Astrocyte (in vitro differentiated cells and primary cell): ENCODE results near the gene TENT4B. TPM values are rescaled to one million over a fixed set of nuclear protein-coding genes. Genes with fewer than 3 reads are reported as not detected.

Source experiments
- DNase-seq: peaks from one replicate; pipeline ENCODE4 v3.0.0-alpha.2; 2010; ENCODE audit warnings: low read depth
- FAIRE-seq: peaks from 2 replicates; lab custom pipeline; 2011; peaks lifted over from hg19 to GRCh38; lab: Jason Lieb, UNC
- H2AFZ ChIP-seq: 2 replicates; pipeline ENCODE4 v1.6.0; 2012; ENCODE audit warnings: low read depth, low read length, inconsistent platforms
- H3K27ac ChIP-seq: 2 replicates; pipeline ENCODE4 v1.5.1; 2011; ENCODE audit warnings: low read depth, low read length, inconsistent platforms
- H3K27me3 ChIP-seq: 2 replicates; pipeline ENCODE4 v1.6.0; 2011; ENCODE audit warnings: low read length, inconsistent platforms; ENCODE audit not compliant: insufficient read depth
- H3K36me3 ChIP-seq: 2 replicates; pipeline ENCODE4 v1.5.1; 2011; ENCODE audit warnings: low read length, inconsistent platforms; ENCODE audit not compliant: insufficient read depth
- H3K4me1 ChIP-seq: 2 replicates; pipeline ENCODE4 v1.5.1; 2011; ENCODE audit warnings: low read length, inconsistent platforms; ENCODE audit not compliant: insufficient read depth
- H3K4me2 ChIP-seq: 2 replicates; pipeline ENCODE4 v1.6.0; 2012; ENCODE audit warnings: low read length, inconsistent platforms
- H3K4me3 ChIP-seq: 2 replicates; pipeline ENCODE4 v1.5.1; 2011; ENCODE audit warnings: low read depth, mild to moderate bottlenecking, low read length, inconsistent platforms; ENCODE audit not compliant: insufficient read depth
- H3K79me2 ChIP-seq: 2 replicates; pipeline ENCODE4 v1.6.0; 2012; ENCODE audit warnings: mild to moderate bottlenecking, low read length, inconsistent platforms; ENCODE audit not compliant: insufficient read depth
- H3K9ac ChIP-seq: 2 replicates; pipeline ENCODE4 v1.6.0; 2012; ENCODE audit warnings: mild to moderate bottlenecking, low read length, inconsistent platforms
- H3K9me3 ChIP-seq: 2 replicates; pipeline ENCODE4 v1.5.1; 2012; ENCODE audit warnings: low read depth, mild to moderate bottlenecking, low read length, inconsistent platforms; ENCODE audit not compliant: insufficient read depth
- H4K20me1 ChIP-seq: 2 replicates; pipeline ENCODE4 v1.6.0; 2012; ENCODE audit warnings: low read length, inconsistent platforms; ENCODE audit not compliant: insufficient read depth
- H3K27ac Mint-ChIP-seq: one replicate; pipeline ENCODE4 v1.8.0; 2021; ENCODE audit warnings: mild to moderate bottlenecking, mixed read lengths; ENCODE audit not compliant: unreplicated experiment
- H3K27me3 Mint-ChIP-seq: one replicate; pipeline ENCODE4 v1.8.0; 2021; ENCODE audit warnings: low read depth, mixed read lengths; ENCODE audit not compliant: unreplicated experiment
- H3K36me3 Mint-ChIP-seq: one replicate; pipeline ENCODE4 v1.8.0; 2021; ENCODE audit warnings: low read depth, mixed read lengths; ENCODE audit not compliant: unreplicated experiment
- H3K4me1 Mint-ChIP-seq: one replicate; pipeline ENCODE4 v1.8.0; 2021; ENCODE audit warnings: low read depth, mixed read lengths; ENCODE audit not compliant: unreplicated experiment
- H3K4me3 Mint-ChIP-seq: one replicate; pipeline ENCODE4 v1.8.0; 2021; ENCODE audit warnings: mild to moderate bottlenecking, moderate library complexity, mixed read lengths; ENCODE audit not compliant: unreplicated experiment
- H3K9me3 Mint-ChIP-seq: one replicate; pipeline ENCODE4 v1.8.0; 2021; ENCODE audit warnings: mild to moderate bottlenecking, mixed read lengths; ENCODE audit not compliant: unreplicated experiment
- EZH2 ChIP-seq: IDR thresholded peaks from 2 replicates; pipeline ENCODE4 v1.6.1; 2012; ENCODE audit warnings: mild to moderate bottlenecking, low read length, inconsistent platforms; ENCODE audit not compliant: insufficient read depth
- total RNA-seq: library from RNA; stranded (reverse); gene quantifications from 2 replicates; pipeline ENCODE4 v1.2.1, GENCODE V29; 2021
- TF ChIP-seq, protein P1 (sequence below): IDR thresholded peaks from 2 replicates; pipeline ENCODE4 v1.5.1; 2011; ENCODE audit warnings: low read depth, mild to moderate bottlenecking, inconsistent platforms, low read length, moderate library complexity; ENCODE audit not compliant: insufficient read depth

The TENT4B gene
- total RNA-seq, 1 donor from 2014 or later, result 17.0 TPM

DNA sequence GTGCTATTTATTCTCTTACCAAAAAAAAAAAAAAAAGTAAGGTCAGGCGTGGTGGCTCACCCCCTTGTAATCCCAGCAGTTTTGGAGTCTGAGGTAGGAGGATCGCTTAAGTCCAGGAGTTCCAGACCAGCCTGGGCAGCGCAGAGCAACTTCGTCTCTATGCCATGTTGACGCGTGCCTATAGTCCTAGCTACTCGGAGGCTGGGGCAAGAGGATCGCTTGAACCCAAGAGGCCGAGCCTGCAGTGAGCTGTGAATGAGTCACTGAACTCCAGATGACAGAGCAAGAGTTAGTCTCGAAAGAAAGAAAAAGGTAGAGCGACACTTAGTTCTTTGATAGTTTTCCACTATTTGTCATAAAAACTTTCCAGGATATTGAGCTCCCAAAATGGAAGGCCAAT is 1.4 kb upstream of the TENT4B start:
- no peaks in the 10 kb centered on the region for H3K36me3 ChIP-seq
- FAIRE-seq (no peak), DNase-seq (no peak)
- H3K9me3 ChIP-seq, result no peaks in the 10 kb centered on the region
- peak overlapping the region; percentile 68 for H3K27ac Mint-ChIP-seq
- no peak overlapping the region for H3K4me3 ChIP-seq
- peak overlapping the region; percentile 94 for H3K4me2 ChIP-seq
- TF ChIP-seq, protein P1, sequence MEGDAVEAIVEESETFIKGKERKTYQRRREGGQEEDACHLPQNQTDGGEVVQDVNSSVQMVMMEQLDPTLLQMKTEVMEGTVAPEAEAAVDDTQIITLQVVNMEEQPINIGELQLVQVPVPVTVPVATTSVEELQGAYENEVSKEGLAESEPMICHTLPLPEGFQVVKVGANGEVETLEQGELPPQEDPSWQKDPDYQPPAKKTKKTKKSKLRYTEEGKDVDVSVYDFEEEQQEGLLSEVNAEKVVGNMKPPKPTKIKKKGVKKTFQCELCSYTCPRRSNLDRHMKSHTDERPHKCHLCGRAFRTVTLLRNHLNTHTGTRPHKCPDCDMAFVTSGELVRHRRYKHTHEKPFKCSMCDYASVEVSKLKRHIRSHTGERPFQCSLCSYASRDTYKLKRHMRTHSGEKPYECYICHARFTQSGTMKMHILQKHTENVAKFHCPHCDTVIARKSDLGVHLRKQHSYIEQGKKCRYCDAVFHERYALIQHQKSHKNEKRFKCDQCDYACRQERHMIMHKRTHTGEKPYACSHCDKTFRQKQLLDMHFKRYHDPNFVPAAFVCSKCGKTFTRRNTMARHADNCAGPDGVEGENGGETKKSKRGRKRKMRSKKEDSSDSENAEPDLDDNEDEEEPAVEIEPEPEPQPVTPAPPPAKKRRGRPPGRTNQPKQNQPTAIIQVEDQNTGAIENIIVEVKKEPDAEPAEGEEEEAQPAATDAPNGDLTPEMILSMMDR, result no peak
- TF ChIP-seq EZH2, result no peak
- no peaks in the 10 kb centered on the region for H3K27me3 ChIP-seq
- H3K79me2 ChIP-seq, result peaks cover 30% of the 10 kb centered on the region
- no peaks in the 10 kb centered on the region for H3K9me3 Mint-ChIP-seq
- peaks cover 18% of the 10 kb centered on the region for H3K4me1 Mint-ChIP-seq
- H2AFZ ChIP-seq, result peak overlapping the region; percentile 85
- H3K27ac ChIP-seq, result no peak overlapping the region
- peaks cover 30% of the 10 kb centered on the region for H4K20me1 ChIP-seq
- no peaks in the 10 kb centered on the region for H3K36me3 Mint-ChIP-seq
- peaks cover 18% of the 10 kb centered on the region for H3K4me1 ChIP-seq
- H3K27me3 Mint-ChIP-seq, result no peaks in the 10 kb centered on the region
- H3K9ac ChIP-seq, result peak overlapping the region; percentile 92
- peak overlapping the region; percentile 85 for H3K4me3 Mint-ChIP-seq

DNA sequence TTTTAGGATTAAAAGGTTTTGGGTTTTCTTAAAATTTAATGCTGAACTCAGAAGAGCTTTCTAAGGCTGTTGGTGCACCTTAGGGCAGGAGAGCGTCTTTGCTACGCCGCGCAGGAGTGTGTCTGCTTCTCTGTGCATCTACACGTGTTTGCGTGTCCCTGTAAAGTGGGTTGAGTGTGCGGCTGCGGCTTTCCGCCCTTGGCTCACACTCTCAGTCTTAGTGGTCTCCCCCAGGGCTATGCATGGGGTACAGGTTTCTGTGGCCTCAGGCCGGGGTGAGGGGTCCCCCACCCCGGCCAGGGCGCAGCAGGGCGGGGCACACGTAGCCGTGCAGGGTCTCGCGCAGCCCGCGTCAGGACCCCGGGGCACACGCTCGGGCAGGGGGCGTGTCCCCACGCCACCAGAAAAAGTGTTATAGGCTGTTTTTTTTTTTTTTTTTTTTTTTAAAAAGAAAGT is 727 bp upstream of the TENT4B start:
- peak; percentile 27 for DNase-seq
- no peaks in the 10 kb centered on the region for H3K36me3 ChIP-seq
- peak overlapping the region; percentile 99 for H3K27ac ChIP-seq
- Mint-ChIP-seq H3K4me1 (peaks cover 14% of the 10 kb centered on the region), H3K27ac (peak overlapping the region; percentile 68), H3K27me3 (no peaks in the 10 kb centered on the region), H3K36me3 (peaks cover 2% of the 10 kb centered on the region), H3K9me3 (no peaks in the 10 kb centered on the region), H3K4me3 (peak overlapping the region; percentile 85)
- H3K9me3 ChIP-seq, result no peaks in the 10 kb centered on the region
- peak overlapping the region; percentile 85 for H2AFZ ChIP-seq
- FAIRE-seq, result no peak
- peak overlapping the region; percentile 76 for H3K4me3 ChIP-seq
- peaks cover 36% of the 10 kb centered on the region for H3K79me2 ChIP-seq
- peaks cover 34% of the 10 kb centered on the region for H4K20me1 ChIP-seq
- no peaks in the 10 kb centered on the region for H3K27me3 ChIP-seq
- TF ChIP-seq, protein P1, result no peak
- peak overlapping the region; percentile 94 for H3K4me2 ChIP-seq
- peaks cover 18% of the 10 kb centered on the region for H3K4me1 ChIP-seq
- peak overlapping the region; percentile 92 for H3K9ac ChIP-seq

DNA sequence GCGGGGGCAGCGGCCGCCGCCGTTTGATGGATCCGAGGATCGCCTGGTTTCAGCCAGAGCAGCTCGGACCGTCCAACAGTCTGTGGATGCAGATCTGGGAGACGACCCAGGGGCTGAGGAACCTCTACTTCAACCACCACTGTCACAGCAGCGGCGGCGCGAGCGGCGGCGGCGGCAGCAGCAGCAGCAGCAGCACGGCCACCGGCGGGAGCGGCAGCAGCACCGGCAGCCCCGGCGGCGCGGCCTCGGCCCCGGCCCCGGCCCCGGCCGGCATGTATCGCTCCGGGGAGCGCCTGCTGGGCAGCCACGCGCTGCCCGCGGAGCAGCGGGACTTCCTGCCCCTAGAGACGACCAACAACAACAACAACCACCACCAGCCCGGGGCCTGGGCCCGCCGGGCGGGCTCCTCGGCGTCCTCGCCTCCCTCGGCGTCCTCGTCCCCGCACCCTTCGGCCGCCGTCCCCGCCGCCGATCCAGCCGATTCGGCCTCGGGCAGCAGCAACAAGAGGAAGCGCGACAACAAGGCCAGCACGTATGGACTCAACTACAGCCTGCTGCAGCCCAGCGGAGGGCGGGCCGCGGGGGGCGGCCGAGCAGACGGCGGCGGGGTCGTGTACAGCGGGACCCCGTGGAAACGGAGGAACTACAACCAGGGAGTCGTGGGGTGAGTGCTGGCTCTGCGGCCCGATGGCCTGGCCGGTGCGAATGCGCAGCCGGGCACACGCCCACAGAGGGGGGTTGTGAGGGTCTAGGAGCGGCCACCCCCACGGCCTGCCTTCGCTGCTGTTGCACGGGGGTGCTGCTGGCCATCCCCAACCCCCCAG is 702 bp downstream of the TENT4B start:
- no peaks in the 10 kb centered on the region for H3K27me3 ChIP-seq
- Mint-ChIP-seq H3K27ac (no peak overlapping the region), H3K36me3 (peaks cover 2% of the 10 kb centered on the region), H3K27me3 (no peaks in the 10 kb centered on the region), H3K4me3 (peak overlapping the region; percentile 91), H3K9me3 (no peaks in the 10 kb centered on the region), H3K4me1 (peaks cover 14% of the 10 kb centered on the region)
- peak overlapping the region; percentile 100 for H3K4me2 ChIP-seq
- H3K9me3 ChIP-seq, result no peaks in the 10 kb centered on the region
- H3K4me1 ChIP-seq, result peaks cover 18% of the 10 kb centered on the region
- H4K20me1 ChIP-seq, result peaks cover 48% of the 10 kb centered on the region
- H3K79me2 ChIP-seq, result peaks cover 51% of the 10 kb centered on the region
- FAIRE-seq (no peak), DNase-seq (no peak)
- peak overlapping the region; percentile 87 for H3K9ac ChIP-seq
- no peak for TF ChIP-seq EZH2
- TF ChIP-seq, protein P1, result no peak
- H3K36me3 ChIP-seq, result no peaks in the 10 kb centered on the region
- H2AFZ ChIP-seq, result peak overlapping the region; percentile 60
- peak overlapping the region; percentile 81 for H3K4me3 ChIP-seq
- H3K27ac ChIP-seq, result peak overlapping the region; percentile 58
